T-helper 2 cell treated with Interferon-gamma antibody and Interleukin-4, amounts not matched to agents 100 ng/mL and 5 ng/mL, for 36 hours (primary cell): Measurements from ENCODE around the gene TOMT. TPM values are rescaled to one million over a fixed set of nuclear protein-coding genes. Genes with fewer than 3 reads are reported as not detected.

Experiments used
- intact Hi-C: fragments of 100-400 bp; cut with micrococcal nuclease; formaldehyde crosslinking; loops from one replicate; pipeline ENCODE4 v1.15.1; 2023
- total RNA-seq: library from RNA; stranded (reverse); gene quantifications from 2 replicates; pipeline ENCODE4 v1.2.3, GENCODE V29; 2022

The TOMT gene
- 0.14 TPM in 1 of 2 replicates, not detected in the other for total RNA-seq

GRCh38 chr11:72105888-72106287 is at the start of gene TOMT:
Gene TOMT (plus strand): TSS chr11:72105924. CDS start chr11:72105952, 28 bp downstream.
- intact Hi-C loops, result loop anchor here (10.0 kb wide), 1 partner anchor 1679 kb away; the partner anchor contains the start of gene MRPL48

GRCh38 chr11:72058416-72059034 is 47.2 kb upstream of the TOMT start:
- intact Hi-C loops, result no loop called here

GRCh38 chr11:72061739-72062396 is 43.9 kb upstream of the TOMT start:
- intact Hi-C loops, result no loop called here

GRCh38 chr11:72066855-72067254 is 38.9 kb upstream of the TOMT start:
- intact Hi-C loops, result no loop called here

GRCh38 chr11:72067266-72067665 is 38.5 kb upstream of the TOMT start:
- intact Hi-C loops, result no loop called here

GRCh38 chr11:72067676-72068075 is 38.0 kb upstream of the TOMT start:
- intact Hi-C loops, result no loop called here

- intact Hi-C loops, result no loop called here
Measured at GRCh38 chr11:72069200-72069599, 36.5 kb upstream of the TOMT start.

- intact Hi-C loops, result no loop called here
Measured at GRCh38 chr11:72069787-72070251, 35.9 kb upstream of the TOMT start.

- intact Hi-C loops, result no loop called here
Measured at GRCh38 chr11:72070491-72070890, 35.2 kb upstream of the TOMT start.

GRCh38 chr11:72072348-72072747 is 33.4 kb upstream of the TOMT start:
- intact Hi-C loops, result no loop called here

GRCh38 chr11:72075109-72075508 is 30.6 kb upstream of the TOMT start:
- intact Hi-C loops, result loop anchor here (5.0 kb wide), 1 partner anchor 1302 kb away; the partner anchor contains the start of gene RELT

- intact Hi-C loops, result loop anchor here (5.0 kb wide), 1 partner anchor 1302 kb away; the partner anchor contains the start of gene RELT
Measured at GRCh38 chr11:72075756-72076155, 30.0 kb upstream of the TOMT start.

GRCh38 chr11:72078477-72078876 is 27.2 kb upstream of the TOMT start:
- intact Hi-C loops, result loop anchor here (5.0 kb wide), 1 partner anchor 1299 kb away; the partner anchor contains the start of gene RELT

GRCh38 chr11:72079819-72080325 is 25.9 kb upstream of the TOMT start:
- intact Hi-C loops, result loop anchor here (1.0 to 10.0 kb wide), 8 partner anchors 23 to 1297 kb away; partner anchors contain the start of genes ANAPC15, CLPB, LAMTOR1 and RELT

GRCh38 chr11:72080326-72081183 is 25.2 kb upstream of the TOMT start, which contains the start of the genes LRRC51 and NUMA1:
Gene LRRC51 (plus strand): TSS chr11:72080850. CDS start chr11:72089084, 8,234 bp downstream.
Gene NUMA1 (minus strand): TSS chr11:72080542. CDS start chr11:72035943, 44,599 bp downstream.
- intact Hi-C loops, result loop anchor here (1.0 to 10.0 kb wide), 7 partner anchors 23 to 354 kb away; partner anchors contain the start of genes ANAPC15, CLPB, LAMTOR1 and XNDC1N

- intact Hi-C loops, result loop anchor here (2.0 to 10.0 kb wide), 2 partner anchors 142 to 296 kb away; no protein-coding TSS in a partner anchor
Measured at GRCh38 chr11:72081184-72081644, 24.5 kb upstream of the TOMT start.

GRCh38 chr11:72081821-72082453 is 23.8 kb upstream of the TOMT start:
- intact Hi-C loops, result loop anchor here (2.0 to 10.0 kb wide), 2 partner anchors 141 to 297 kb away; no protein-coding TSS in a partner anchor

GRCh38 chr11:72083414-72083813 is 22.3 kb upstream of the TOMT start:
- intact Hi-C loops, result loop anchor here (10.0 kb wide), 1 partner anchor 299 kb away; no protein-coding TSS in a partner anchor

- intact Hi-C loops, result loop anchor here (10.0 kb wide), 1 partner anchor 299 kb away; no protein-coding TSS in a partner anchor
Measured at GRCh38 chr11:72084076-72084475, 21.6 kb upstream of the TOMT start.

GRCh38 chr11:72084965-72085364 is 20.8 kb upstream of the TOMT start:
- intact Hi-C loops, result loop anchor here (10.0 kb wide), 1 partner anchor 300 kb away; no protein-coding TSS in a partner anchor
